Mesenchymal stem cell (in vitro differentiated cells and primary cell): ENCODE results near the gene RPL21.
A peak's percentile ranks its signal among the peaks of the same experiment; 100 is the strongest.

Experiments used
- DNase-seq: peaks from one replicate; pipeline ENCODE4 v3.0.0-alpha.2; 2013
- H2AFZ ChIP-seq: one replicate; pipeline ENCODE4 v1.6.1; 2013; ENCODE audit warnings: low read depth, mild to moderate bottlenecking, control low read depth, inconsistent platforms, low read length, moderate library complexity
- H2AK5ac ChIP-seq: 2 replicates; pipeline ENCODE4 v1.6.1; 2013; ENCODE audit warnings: low read length, moderate library complexity, mild to moderate bottlenecking, inconsistent platforms; ENCODE audit not compliant: severe bottlenecking
- H2BK120ac ChIP-seq: one replicate; pipeline ENCODE4 v1.6.1; 2013; ENCODE audit warnings: low read depth, mild to moderate bottlenecking, inconsistent platforms, low read length, moderate library complexity
- H2BK12ac ChIP-seq, 2 experiments: one replicate each; pipeline ENCODE4 v1.6.1; 2013; ENCODE audit warnings: inconsistent platforms in 2 of 2, low read length in 2 of 2, mild to moderate bottlenecking in 2 of 2, moderate library complexity in 2 of 2, control low read depth in 1 of 2
- H2BK15ac ChIP-seq: one replicate; pipeline ENCODE4 v1.6.1; 2013; ENCODE audit warnings: mild to moderate bottlenecking, low read depth, inconsistent platforms; ENCODE audit not compliant: poor library complexity, severe bottlenecking
- H2BK5ac ChIP-seq: 2 replicates; pipeline ENCODE4 v1.6.1; 2013; ENCODE audit warnings: low read depth, mild to moderate bottlenecking, low read length, control low read depth, inconsistent platforms; ENCODE audit not compliant: poor library complexity, severe bottlenecking
- H3K14ac ChIP-seq, 2 experiments: one replicate each; pipeline ENCODE4 v1.6.1; 2013; ENCODE audit warnings: inconsistent platforms in 2 of 2, low read length in 2 of 2, control low read depth in 1 of 2, mild to moderate bottlenecking in 1 of 2, moderate library complexity in 1 of 2
- H3K18ac ChIP-seq, 2 experiments: one replicate each; pipeline ENCODE4 v1.6.1; 2013; ENCODE audit warnings: inconsistent platforms in 2 of 2, low read length in 2 of 2, control low read depth in 1 of 2, low read depth in 1 of 2, mild to moderate bottlenecking in 1 of 2
- H3K23ac ChIP-seq, 2 experiments: one replicate each; pipeline ENCODE4 v1.6.1; 2013; ENCODE audit warnings: inconsistent platforms in 2 of 2, low read length in 2 of 2, mild to moderate bottlenecking in 2 of 2, moderate library complexity in 2 of 2, control low read depth in 1 of 2
- H3K27ac ChIP-seq: 2 replicates; pipeline ENCODE4 v1.5.1; 2013; ENCODE audit warnings: mild to moderate bottlenecking, moderate library complexity, low read length, control low read depth, inconsistent platforms; ENCODE audit not compliant: poor library complexity, severe bottlenecking
- H3K27me3 ChIP-seq, 2 experiments: 2 replicates each; pipeline versions ENCODE4 v1.6.1 to v1.7.0; 2013; ENCODE audit warnings: low read length in 2 of 2, mild to moderate bottlenecking in 2 of 2, moderate library complexity in 2 of 2, control low read depth in 1 of 2, inconsistent platforms in 1 of 2; ENCODE audit not compliant: control insufficient read depth in 1 of 2, insufficient read depth in 1 of 2
- H3K36me3 ChIP-seq, 2 experiments: 2 replicates each; pipeline versions ENCODE4 v1.6.1 to v1.7.0; 2013; ENCODE audit warnings: low read length in 2 of 2, control low read depth in 1 of 2, inconsistent platforms in 1 of 2, low read depth in 1 of 2, mild to moderate bottlenecking in 1 of 2; ENCODE audit not compliant: insufficient read depth in 2 of 2, control insufficient read depth in 1 of 2
- H3K4ac ChIP-seq, 2 experiments: one replicate each; pipeline ENCODE4 v1.6.1; 2013; ENCODE audit warnings: inconsistent platforms in 2 of 2, low read length in 2 of 2, mild to moderate bottlenecking in 2 of 2, moderate library complexity in 2 of 2, control low read depth in 1 of 2, low read depth in 1 of 2
- H3K4me1 ChIP-seq: 2 replicates; pipeline ENCODE4 v1.6.1; 2013; ENCODE audit warnings: low read depth, low read length, control low read depth; ENCODE audit not compliant: control insufficient read depth, insufficient read depth
- H3K4me2 ChIP-seq: 2 replicates; pipeline ENCODE4 v1.6.1; 2013; ENCODE audit warnings: low read length, mild to moderate bottlenecking, inconsistent platforms; ENCODE audit not compliant: poor library complexity, severe bottlenecking
- H3K4me3 ChIP-seq, 2 experiments: 2 replicates each; pipeline versions ENCODE4 v1.5.1 to v1.7.0; 2013; ENCODE audit warnings: low read length in 2 of 2, mild to moderate bottlenecking in 2 of 2, control low read depth in 1 of 2, low read depth in 1 of 2; ENCODE audit not compliant: insufficient read depth in 1 of 2
- H3K79me1 ChIP-seq: replicated peaks from 2 replicates; pipeline ENCODE4 v1.6.1; 2013; ENCODE audit warnings: mild to moderate bottlenecking, control low read depth, low read length, inconsistent platforms; ENCODE audit not compliant: poor library complexity, severe bottlenecking
- H3K9ac ChIP-seq: 2 replicates; pipeline ENCODE4 v1.7.0; 2013; ENCODE audit warnings: mild to moderate bottlenecking, low read length, moderate library complexity
- H3K9me3 ChIP-seq: 2 replicates; pipeline ENCODE4 v1.7.0; 2013; ENCODE audit warnings: mild to moderate bottlenecking, low read length; ENCODE audit not compliant: control insufficient read depth
- H4K8ac ChIP-seq: one replicate; pipeline ENCODE4 v1.6.1; 2013; ENCODE audit warnings: inconsistent platforms, mild to moderate bottlenecking, low read length, moderate library complexity
- H4K91ac ChIP-seq: one replicate; pipeline ENCODE4 v1.6.1; 2013; ENCODE audit warnings: mild to moderate bottlenecking, low read length, inconsistent platforms
- WGBS: methylation state at CpG from one replicate; pipeline ENCODE4 v1.1.7; 2013; ENCODE audit warnings: mixed read lengths; 5-methylcytosine and 5-hydroxymethylcytosine counted together

The RPL21 gene

GRCh38 chr13:27264648-27265047 is 13.3 kb downstream of the RPL21 start:
- Histone ChIP-seq H3K9ac (peak overlapping the region; percentile 88), H3K4me1 (peaks cover 1% of the 10 kb centered on the region), H3K27me3 (no peaks in the 10 kb centered on the region), H2BK15ac (no peak overlapping the region), H3K27ac (no peak overlapping the region), H3K18ac (no peak overlapping the region), H3K14ac (no peak overlapping the region), H2BK12ac (no peak overlapping the region), H3K9me3 (no peaks in the 10 kb centered on the region), H2BK5ac (no peak overlapping the region), H3K36me3 (peaks cover 15 to 35% of the 10 kb centered on the region in 2 experiments), H2AK5ac (no peak overlapping the region), H3K23ac (no peak overlapping the region), H3K4me3 (peak overlapping the region in 1 of 2 experiments; percentile 35), H3K79me1 (peaks cover 5% of the 10 kb centered on the region), H3K4ac (no peak overlapping the region), H3K4me2 (no peak overlapping the region), H4K91ac (no peak overlapping the region), H2BK120ac (no peak overlapping the region), H4K8ac (no peak overlapping the region), H2AFZ (no peak overlapping the region)
- WGBS = no CpG with 5 or more reads among the region's 1 CpG
- no peak for DNase-seq

GRCh38 chr13:27266917-27267316 is 15.6 kb downstream of the RPL21 start:
- H3K9me3 ChIP-seq = no peaks in the 10 kb centered on the region
- H2AK5ac ChIP-seq = no peak overlapping the region
- H3K4me1 ChIP-seq = peaks cover 8% of the 10 kb centered on the region

GRCh38 chr13:27267596-27267995 is 16.2 kb downstream of the RPL21 start:
- H2BK12ac ChIP-seq = no peak overlapping the region
- H3K4ac ChIP-seq = no peak overlapping the region
- no peak overlapping the region for H3K27ac ChIP-seq
- H2BK5ac ChIP-seq = no peak overlapping the region
- H2BK15ac ChIP-seq = no peak overlapping the region
- no peaks in the 10 kb centered on the region for H3K79me1 ChIP-seq
- H2AK5ac ChIP-seq = no peak overlapping the region
- no peak overlapping the region for H4K8ac ChIP-seq
- peaks cover 8% of the 10 kb centered on the region for H3K4me1 ChIP-seq
- DNase-seq = no peak
- H2AFZ ChIP-seq = no peak overlapping the region
- H4K91ac ChIP-seq = no peak overlapping the region
- no peak overlapping the region for H3K18ac ChIP-seq
- H3K23ac ChIP-seq = no peak overlapping the region
- H3K14ac ChIP-seq = no peak overlapping the region
- H3K36me3 ChIP-seq = peaks cover 5 to 7% of the 10 kb centered on the region in 2 experiments
- no peak overlapping the region for H2BK120ac ChIP-seq
- H3K4me3 ChIP-seq = no peak overlapping the region
- H3K27me3 ChIP-seq = peaks cover 0 to 5% of the 10 kb centered on the region in 2 experiments
- no peak overlapping the region for H3K9ac ChIP-seq
- H3K9me3 ChIP-seq = no peaks in the 10 kb centered on the region
- H3K4me2 ChIP-seq = no peak overlapping the region
- WGBS = 75% methylated on average over 2 of the region's 2 CpGs

More at GRCh38 chr13:27266917-27267316, 15.6 kb downstream of the RPL21 start:
- peak; percentile 49 for DNase-seq
- H2BK120ac ChIP-seq = no peak overlapping the region
- H4K8ac ChIP-seq = no peak overlapping the region
- no peak overlapping the region for H3K14ac ChIP-seq
- H3K4me3 ChIP-seq = no peak overlapping the region
- H2BK15ac ChIP-seq = no peak overlapping the region
- H3K18ac ChIP-seq = no peak overlapping the region
- no peak overlapping the region for H2AFZ ChIP-seq
- H3K4ac ChIP-seq = no peak overlapping the region
- no peak overlapping the region for H3K23ac ChIP-seq
- WGBS = 85% methylated on average over 2 of the region's 2 CpGs
- H3K36me3 ChIP-seq = peaks cover 12% of the 10 kb centered on the region in 2 experiments
- H3K4me2 ChIP-seq = no peak overlapping the region
- no peak overlapping the region for H4K91ac ChIP-seq
- peaks cover 0 to 5% of the 10 kb centered on the region in 2 experiments for H3K27me3 ChIP-seq
- H3K27ac ChIP-seq = no peak overlapping the region
- no peak overlapping the region for H3K9ac ChIP-seq
- no peak overlapping the region for H2BK12ac ChIP-seq
- H3K79me1 ChIP-seq = peaks cover 4% of the 10 kb centered on the region
- no peak overlapping the region for H2BK5ac ChIP-seq

- Histone ChIP-seq H3K9ac (no peak overlapping the region), H3K4me1 (peaks cover 12% of the 10 kb centered on the region), H4K8ac (no peak overlapping the region), H3K36me3 (peaks cover 6 to 8% of the 10 kb centered on the region in 2 experiments), H3K4me2 (no peak overlapping the region), H3K4ac (no peak overlapping the region), H3K27me3 (peaks cover 0 to 6% of the 10 kb centered on the region in 2 experiments), H2BK15ac (no peak overlapping the region), H2AFZ (no peak overlapping the region), H3K14ac (no peak overlapping the region), H2AK5ac (no peak overlapping the region), H3K23ac (no peak overlapping the region), H3K9me3 (no peaks in the 10 kb centered on the region), H2BK12ac (no peak overlapping the region), H3K4me3 (no peak overlapping the region), H3K27ac (no peak overlapping the region), H3K79me1 (no peaks in the 10 kb centered on the region), H3K18ac (no peak overlapping the region), H4K91ac (no peak overlapping the region), H2BK5ac (no peak overlapping the region), H2BK120ac (no peak overlapping the region)
- DNase-seq = no peak
- WGBS = 68% methylated on average over 2 of the region's 2 CpGs
Observed at GRCh38 chr13:27269114-27269665, 17.8 kb downstream of the RPL21 start.
